Subcutaneous adipose tissue (tissue), 4 donors: ENCODE measurements around the gene ZSCAN10. TPM values are rescaled to one million over a fixed set of nuclear protein-coding genes. Genes with fewer than 3 reads are reported as not detected.

Experiments used
- total RNA-seq, 4 donors: library from RNA; depleted of rRNA; stranded (reverse); fragments of >200 nt; gene quantifications; one replicate each; pipeline ENCODE4 v1.1.0, GENCODE V29; 2016
- TF ChIP-seq, protein P1 (sequence below): fragments of 450-650 bp; IDR thresholded peaks from one replicate; pipeline ENCODE4 v1.5.1; 2016; ENCODE audit warnings: low read depth, mild to moderate bottlenecking, control low read depth, antibody characterized with exemption, moderate library complexity

The ZSCAN10 gene
- total RNA-seq, 4 donors from 2014 or later = not detected

DNA sequence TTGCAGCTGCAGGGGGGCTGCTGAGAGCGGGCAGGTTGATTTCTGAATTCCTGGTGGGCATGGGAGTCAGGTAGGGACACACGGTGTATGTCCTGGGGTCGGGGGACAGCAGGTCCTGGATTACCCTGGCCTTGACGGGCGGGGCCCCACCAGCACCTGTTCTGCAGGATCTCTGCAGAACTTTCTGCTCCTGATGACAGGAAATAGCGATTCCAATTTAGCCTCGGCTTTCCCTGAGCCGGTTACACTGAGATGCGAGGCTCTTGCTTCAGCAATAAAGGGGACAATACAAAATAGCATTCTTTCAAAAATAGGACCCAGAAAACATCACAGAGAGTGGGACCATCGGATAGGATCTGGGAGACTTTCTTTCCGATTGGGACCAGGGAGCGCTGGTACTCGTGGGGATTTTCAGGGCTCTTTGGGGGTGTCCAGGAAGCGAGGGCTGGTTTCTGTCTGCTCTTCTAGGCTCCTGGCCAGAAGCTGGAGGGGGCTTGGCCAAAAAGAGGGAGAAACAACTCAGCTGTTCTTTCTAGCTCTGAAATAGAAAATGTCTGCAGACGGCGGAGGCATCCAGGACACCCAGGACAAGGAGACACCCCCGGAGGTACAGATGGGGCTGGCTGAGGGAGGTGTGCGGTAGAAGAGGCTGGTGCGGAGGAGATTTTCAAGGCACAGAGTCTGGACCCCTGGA, 13.9 kb upstream of the ZSCAN10 start:
- TF ChIP-seq, protein P1, sequence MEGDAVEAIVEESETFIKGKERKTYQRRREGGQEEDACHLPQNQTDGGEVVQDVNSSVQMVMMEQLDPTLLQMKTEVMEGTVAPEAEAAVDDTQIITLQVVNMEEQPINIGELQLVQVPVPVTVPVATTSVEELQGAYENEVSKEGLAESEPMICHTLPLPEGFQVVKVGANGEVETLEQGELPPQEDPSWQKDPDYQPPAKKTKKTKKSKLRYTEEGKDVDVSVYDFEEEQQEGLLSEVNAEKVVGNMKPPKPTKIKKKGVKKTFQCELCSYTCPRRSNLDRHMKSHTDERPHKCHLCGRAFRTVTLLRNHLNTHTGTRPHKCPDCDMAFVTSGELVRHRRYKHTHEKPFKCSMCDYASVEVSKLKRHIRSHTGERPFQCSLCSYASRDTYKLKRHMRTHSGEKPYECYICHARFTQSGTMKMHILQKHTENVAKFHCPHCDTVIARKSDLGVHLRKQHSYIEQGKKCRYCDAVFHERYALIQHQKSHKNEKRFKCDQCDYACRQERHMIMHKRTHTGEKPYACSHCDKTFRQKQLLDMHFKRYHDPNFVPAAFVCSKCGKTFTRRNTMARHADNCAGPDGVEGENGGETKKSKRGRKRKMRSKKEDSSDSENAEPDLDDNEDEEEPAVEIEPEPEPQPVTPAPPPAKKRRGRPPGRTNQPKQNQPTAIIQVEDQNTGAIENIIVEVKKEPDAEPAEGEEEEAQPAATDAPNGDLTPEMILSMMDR = no peak

DNA sequence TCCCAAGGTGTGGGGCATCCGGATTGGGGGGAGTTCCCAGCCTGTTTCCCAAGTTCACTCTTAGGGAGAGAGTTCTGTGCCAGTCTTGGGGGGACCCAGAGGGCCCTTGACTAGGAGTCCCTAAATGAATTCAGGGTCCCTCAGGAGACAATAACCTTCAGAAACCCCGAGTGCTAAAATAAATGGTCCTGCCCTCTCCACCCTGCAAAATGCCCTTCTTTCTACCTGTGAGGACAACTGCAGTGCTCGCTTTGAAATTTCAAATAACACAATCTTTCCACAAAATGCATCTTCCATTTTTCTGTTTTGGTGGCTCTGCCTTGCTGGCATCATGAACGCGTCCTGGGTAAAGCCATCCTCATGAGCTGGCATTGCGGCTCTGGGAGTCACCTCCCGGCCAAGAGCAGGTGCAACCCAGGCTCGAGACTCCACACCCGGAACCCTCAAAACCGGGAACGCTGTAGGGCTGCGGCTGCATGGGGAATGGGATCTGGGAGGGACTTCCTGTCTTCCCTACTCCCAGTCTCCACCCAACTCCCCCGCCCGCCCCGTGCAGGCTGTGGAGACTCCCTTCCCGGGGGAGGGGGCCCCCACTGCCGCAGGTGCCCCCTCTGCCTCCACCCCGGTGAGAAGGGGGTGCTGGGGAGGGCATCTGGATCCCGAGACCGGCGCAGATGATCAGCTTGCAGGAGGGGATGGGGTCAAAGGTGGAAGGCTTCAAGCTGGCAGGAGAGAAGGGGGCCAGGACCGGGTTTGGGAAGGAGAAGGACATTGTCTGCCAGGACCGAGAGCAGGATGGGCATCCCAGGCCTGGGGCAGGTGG, 13.2 kb upstream of the ZSCAN10 start, which contains the start of gene ZNF205:
TSS of gene ZNF205 (plus strand) at position 529 of the 823 bp plus-strand sequence. CDS start 845 bp downstream, outside the sequence.
- TF ChIP-seq, protein P1 = no peak

DNA sequence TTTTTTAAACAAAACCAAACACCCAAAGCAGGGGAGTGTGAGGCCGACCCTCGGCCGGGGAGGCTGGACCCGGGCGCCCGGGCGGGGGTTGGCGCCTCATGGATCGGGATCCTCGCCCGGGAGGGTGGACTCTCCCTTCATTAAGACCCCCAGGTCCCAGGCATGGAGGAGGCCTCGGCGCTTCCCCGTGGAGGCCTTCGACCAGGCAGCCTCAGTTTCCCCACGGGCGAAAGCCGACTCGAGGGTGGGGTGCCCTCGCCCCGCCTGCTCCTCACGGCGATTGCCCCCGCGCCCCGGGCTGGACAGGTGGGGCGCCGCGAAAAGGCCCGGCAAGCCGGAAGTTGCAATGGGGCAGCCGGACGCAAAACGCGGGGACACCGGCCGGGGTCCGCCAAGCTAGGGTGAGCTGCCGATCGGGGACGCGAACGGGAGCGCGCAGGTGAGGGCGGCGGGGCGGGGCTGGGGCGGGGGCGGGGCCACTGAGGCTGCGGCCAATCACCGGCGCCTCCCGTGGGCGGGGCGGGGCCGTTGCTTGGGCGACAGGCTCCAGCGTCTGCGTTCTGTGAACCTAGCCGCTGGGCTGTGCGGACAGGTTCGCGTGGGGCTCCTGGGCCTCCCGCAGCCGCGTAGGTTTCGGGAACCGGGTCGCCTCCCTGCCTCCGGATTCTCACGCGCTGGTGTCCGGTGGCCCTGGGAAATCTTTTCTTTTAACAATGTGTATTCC, 7.3 kb upstream of the ZSCAN10 start:
- TF ChIP-seq, protein P1 = no peak

DNA sequence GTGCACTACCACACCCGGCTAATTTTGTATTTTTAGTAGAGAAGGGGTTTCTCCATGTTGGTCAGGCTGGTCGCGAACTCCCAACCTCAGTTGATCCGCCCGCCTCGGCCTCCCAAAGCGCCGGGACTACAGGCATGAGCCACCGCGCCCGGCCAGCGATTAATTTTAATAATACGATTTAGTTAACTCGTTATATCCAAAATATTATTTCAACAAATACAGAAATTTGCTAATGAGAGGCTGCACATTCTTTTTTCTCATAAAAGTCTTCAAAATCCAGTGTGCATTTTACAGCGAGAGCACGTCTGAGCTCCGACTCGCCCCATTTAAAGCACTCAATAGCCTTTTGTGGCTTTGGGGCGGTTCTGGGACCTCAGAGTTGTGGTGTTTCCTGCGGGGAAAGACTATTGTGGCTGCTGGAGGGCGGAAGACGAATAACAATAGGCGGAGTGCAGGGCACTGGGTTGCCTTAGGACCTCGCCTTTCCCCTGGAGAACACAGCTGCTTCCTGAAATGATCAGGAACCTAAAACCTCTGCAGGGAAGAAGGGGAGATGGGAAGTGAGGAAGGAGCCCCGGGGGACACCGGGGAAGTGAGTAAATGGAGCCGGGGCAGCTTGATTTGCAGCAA, 2.9 kb upstream of the ZSCAN10 start:
- TF ChIP-seq, protein P1 = no peak

DNA sequence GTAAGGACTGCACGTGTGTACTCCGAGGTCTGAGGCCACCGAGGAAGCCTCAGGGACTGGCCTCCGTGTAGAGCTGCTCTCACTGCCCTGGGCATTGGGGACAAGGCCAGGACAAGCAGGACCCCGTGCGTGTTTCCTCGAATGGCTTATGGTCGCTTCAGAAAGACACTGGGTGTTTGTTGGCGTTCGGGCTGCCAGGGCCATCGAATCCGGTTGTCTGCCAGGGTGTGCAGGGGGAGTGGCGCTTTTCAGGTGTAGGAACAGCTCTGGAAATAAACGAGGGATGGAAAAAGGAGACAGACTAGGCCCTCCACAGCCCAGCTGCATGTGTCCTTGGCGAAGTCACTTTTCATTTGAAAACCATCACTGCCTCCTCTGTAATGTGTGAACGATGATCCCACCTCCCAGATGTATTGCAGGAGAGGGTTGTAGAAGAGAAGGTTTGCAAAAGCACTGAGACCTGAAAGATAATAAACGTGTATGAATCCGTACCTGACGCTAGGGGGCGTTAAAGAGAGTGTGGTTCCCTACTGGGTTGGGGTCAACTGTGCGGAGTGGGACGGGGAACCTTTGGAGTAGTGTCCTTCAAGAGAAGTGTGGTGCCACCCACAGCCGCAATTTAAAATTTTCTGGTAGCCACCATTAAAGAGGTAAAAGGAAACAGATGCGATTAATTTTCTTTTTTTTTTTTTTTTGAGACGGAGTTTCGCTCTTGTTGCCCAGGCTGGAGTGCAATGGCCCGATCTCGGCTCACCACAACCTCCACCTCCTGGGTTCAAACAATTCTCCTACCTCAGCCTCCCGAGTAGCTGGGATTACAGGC, 2.1 kb upstream of the ZSCAN10 start:
- TF ChIP-seq, protein P1 = no peak

DNA sequence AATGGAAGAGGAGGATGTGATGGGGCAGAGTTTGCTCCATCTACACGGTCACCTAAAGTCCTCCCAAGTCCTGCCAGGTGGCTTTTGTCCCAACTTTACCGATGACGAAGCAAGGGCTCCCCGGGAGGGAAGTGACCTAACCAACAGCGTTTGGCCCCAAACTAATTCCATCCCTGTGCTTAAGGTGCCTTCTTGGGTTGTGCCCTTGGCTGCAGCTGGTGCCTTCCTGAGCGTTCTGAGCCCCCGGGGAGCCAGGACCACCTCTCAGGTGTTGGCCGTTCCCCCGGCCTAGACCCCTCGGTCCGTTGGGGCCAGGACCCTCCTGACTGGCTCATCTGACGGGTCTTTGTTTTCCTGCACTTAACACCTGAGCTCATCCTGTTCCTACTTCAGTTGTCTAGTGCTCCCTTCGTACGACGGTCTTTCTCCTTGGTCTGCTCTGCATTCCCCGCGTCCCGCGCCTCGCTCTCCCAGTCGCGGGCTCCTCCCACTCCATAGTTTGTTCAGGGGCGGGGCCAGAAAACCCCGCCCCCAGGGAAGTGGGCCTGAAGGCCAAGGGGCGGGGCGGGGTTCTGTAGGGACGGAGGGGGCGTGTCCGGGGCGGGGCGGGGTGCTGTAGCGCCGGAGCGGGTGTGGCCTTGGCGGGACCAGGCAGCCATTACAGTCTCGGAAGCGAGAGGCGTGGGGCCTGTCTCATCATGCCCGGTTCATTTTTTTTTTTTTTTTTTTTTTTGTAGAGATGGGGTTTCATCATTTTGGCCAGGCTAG, 822 bp upstream of the ZSCAN10 start:
- TF ChIP-seq, protein P1 = no peak
